GM23338 (cell line): ENCODE data around the gene PGAP6.

Experiments
- CREB1 ChIP-seq: fragments of 250-450 bp; sonication (Bioruptor Pico); IDR thresholded peaks from 2 replicates; pipeline ENCODE4 v1.5.0; 2020; ENCODE audit warnings: low read depth, mild to moderate bottlenecking, moderate library complexity
- EZH2 ChIP-seq: fragments of 200-600 bp; sonication (generic); IDR thresholded peaks from one replicate; pipeline ENCODE4 v1.8.0; 2017; ENCODE audit warnings: antibody characterized with exemption, mild to moderate bottlenecking, low read depth; ENCODE audit not compliant: unreplicated experiment
- EZH2phosphoT487 ChIP-seq: fragments of 200-600 bp; sonication (generic); IDR thresholded peaks from one replicate; pipeline ENCODE4 v1.8.1; 2018; ENCODE audit warnings: antibody characterized with exemption; ENCODE audit not compliant: unreplicated experiment
- POLR2AphosphoS5 ChIP-seq: IDR thresholded peaks from 2 replicates; pipeline ENCODE4 v1.6.1; 2016; ENCODE audit warnings: antibody characterized with exemption, low read depth
- STAT1 ChIP-seq: IDR thresholded peaks from one replicate; pipeline ENCODE4 v1.6.1; 2016; ENCODE audit warnings: antibody characterized with exemption; ENCODE audit not compliant: unreplicated experiment
- ZNF114 ChIP-seq: fragments of 250-450 bp; sonication (Bioruptor Pico); IDR thresholded peaks from 2 replicates; pipeline ENCODE4 v1.5.0; 2020; ENCODE audit warnings: mild to moderate bottlenecking, moderate library complexity
- ZNF331 ChIP-seq: fragments of 250-450 bp; sonication (Bioruptor Pico); IDR thresholded peaks from 2 replicates; pipeline ENCODE4 v1.5.0; 2020; ENCODE audit warnings: low read depth, mild to moderate bottlenecking, moderate library complexity
- TF ChIP-seq, protein P1 (sequence below), 2 experiments: fragments of 200-600 bp in 1 of 2; sonication (generic) in 1 of 2; conservative IDR thresholded peaks; 2 replicates each; pipeline versions ENCODE4 v1.5.1 to v1.6.1; 2016 to 2017; ENCODE audit warnings: antibody characterized with exemption in 2 of 2, low read depth in 2 of 2, mild to moderate bottlenecking in 2 of 2, moderate library complexity in 1 of 2
- TF ChIP-seq, protein P2 (sequence below): IDR thresholded peaks from one replicate; pipeline ENCODE4 v1.6.1; 2018; ENCODE audit warnings: antibody characterized with exemption; ENCODE audit not compliant: unreplicated experiment

DNA sequence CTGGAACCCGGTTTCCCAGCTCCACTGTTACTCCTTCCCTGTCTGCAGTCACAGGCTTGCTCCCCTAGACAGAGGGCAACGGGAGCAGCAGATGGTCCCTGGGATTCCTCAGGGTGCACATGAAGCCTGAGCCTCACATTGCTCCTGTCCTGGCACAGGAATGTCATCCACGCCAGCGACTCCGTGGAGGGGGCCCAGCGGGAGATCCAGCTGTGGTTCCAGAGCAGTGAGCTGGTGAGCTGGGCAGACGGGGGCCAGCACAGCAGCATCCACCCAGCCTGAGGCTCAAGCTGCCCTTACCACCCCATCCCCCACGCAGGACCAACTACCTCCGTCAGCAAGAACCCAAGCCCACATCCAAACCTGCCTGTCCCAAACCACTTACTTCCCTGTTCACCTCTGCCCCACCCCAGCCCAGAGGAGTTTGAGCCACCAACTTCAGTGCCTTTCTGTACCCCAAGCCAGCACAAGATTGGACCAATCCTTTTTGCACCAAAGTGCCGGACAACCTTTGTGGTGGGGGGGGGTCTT is 18.3 kb upstream of the PGAP6 start:
- TF ChIP-seq, protein P1, sequence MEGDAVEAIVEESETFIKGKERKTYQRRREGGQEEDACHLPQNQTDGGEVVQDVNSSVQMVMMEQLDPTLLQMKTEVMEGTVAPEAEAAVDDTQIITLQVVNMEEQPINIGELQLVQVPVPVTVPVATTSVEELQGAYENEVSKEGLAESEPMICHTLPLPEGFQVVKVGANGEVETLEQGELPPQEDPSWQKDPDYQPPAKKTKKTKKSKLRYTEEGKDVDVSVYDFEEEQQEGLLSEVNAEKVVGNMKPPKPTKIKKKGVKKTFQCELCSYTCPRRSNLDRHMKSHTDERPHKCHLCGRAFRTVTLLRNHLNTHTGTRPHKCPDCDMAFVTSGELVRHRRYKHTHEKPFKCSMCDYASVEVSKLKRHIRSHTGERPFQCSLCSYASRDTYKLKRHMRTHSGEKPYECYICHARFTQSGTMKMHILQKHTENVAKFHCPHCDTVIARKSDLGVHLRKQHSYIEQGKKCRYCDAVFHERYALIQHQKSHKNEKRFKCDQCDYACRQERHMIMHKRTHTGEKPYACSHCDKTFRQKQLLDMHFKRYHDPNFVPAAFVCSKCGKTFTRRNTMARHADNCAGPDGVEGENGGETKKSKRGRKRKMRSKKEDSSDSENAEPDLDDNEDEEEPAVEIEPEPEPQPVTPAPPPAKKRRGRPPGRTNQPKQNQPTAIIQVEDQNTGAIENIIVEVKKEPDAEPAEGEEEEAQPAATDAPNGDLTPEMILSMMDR (conservative IDR thresholded peaks at IDR 0.05; ENCODE audit: low read depth in 2 of 2) = no peak
- TF ChIP-seq EZH2phosphoT487 (no peak), EZH2 (no peak), POLR2AphosphoS5 (no peak), STAT1 (no peak), CREB1 (CRISPR knock-in tag) (no peak), ZNF331 (CRISPR knock-in tag) (no peak), ZNF114 (no peak)
- TF ChIP-seq, protein P2, sequence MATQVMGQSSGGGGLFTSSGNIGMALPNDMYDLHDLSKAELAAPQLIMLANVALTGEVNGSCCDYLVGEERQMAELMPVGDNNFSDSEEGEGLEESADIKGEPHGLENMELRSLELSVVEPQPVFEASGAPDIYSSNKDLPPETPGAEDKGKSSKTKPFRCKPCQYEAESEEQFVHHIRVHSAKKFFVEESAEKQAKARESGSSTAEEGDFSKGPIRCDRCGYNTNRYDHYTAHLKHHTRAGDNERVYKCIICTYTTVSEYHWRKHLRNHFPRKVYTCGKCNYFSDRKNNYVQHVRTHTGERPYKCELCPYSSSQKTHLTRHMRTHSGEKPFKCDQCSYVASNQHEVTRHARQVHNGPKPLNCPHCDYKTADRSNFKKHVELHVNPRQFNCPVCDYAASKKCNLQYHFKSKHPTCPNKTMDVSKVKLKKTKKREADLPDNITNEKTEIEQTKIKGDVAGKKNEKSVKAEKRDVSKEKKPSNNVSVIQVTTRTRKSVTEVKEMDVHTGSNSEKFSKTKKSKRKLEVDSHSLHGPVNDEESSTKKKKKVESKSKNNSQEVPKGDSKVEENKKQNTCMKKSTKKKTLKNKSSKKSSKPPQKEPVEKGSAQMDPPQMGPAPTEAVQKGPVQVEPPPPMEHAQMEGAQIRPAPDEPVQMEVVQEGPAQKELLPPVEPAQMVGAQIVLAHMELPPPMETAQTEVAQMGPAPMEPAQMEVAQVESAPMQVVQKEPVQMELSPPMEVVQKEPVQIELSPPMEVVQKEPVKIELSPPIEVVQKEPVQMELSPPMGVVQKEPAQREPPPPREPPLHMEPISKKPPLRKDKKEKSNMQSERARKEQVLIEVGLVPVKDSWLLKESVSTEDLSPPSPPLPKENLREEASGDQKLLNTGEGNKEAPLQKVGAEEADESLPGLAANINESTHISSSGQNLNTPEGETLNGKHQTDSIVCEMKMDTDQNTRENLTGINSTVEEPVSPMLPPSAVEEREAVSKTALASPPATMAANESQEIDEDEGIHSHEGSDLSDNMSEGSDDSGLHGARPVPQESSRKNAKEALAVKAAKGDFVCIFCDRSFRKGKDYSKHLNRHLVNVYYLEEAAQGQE = no peak
